ENCODE measurements around the gene MEAF6.
"Not testable (repeated sequence)": the region's sequence is repeated elsewhere in the genome, so short reads cannot be mapped to it uniquely, and the experiment has no call there.

MEAF6 gene

DNA sequence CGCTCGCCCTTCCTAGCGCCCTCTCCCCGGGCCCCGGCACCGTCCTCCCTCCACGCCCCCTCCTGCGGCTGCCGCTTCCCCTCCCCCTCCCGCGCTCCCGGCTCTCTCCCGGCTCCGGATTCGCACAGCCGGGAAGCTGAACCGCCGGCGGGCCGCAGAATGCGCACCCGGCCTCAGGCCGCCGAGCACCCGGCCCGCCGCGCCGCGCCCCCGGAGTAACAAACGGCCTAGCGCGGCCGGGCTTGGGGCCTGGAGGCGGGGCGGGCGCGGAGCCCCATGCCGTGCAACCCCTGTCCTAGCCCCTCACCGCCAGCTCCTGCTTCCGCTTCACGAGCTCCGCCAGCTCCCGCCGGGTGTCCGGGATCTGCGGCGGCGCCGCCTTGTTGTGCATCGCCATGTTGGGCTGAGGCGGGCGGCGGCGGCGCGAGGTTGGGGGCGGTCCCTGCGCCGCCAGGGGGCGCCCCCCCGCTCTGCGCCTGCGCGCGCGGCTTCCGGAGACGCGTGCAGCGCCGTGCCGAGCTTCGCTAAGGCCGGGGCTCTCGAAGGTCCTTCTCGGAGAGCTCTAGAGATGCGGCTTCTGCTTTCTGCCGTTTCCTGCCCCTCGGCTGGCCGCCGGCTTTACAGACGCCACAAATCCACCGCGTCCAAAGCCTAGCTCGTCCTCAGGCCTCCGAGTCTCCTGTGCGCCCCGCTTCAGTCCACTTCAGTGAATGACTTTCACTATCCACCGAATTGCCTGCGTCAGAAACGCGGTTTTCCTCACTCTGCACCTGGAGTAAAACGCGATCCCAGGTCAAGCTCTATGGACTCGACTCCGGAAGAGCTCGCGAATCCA lies at the start of gene MEAF6:
TSS of gene MEAF6 (minus strand) at position 417 of the 835 bp plus-strand sequence. CDS start at position 397, 20 bp downstream.
- Mint-ChIP-seq H3K27me3 (no peaks in the 10 kb centered on the region), H3K9me3 (no peaks in the 10 kb centered on the region)

DNA sequence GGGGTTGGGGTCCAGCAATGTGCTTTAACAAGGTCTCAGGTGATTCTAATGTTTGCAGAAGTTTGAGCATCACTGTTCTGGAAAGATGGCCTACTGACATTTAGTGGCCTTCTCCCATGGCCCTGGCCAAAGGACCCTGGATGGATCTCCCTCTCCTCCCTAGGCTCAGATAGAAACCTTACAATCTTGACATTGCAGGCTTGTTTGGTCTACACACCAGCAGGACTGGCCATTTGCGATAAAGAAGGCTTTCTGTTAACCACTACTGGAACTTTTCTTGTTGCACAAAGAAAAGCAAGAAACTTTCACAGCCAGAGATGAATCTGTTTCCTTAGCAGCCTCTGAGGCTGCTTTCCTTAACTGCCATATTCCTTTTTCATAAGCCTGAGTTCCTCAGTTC lies 48.4 kb upstream of the MEAF6 start:
- ATAC-seq (ENCODE audit: low read depth), result no peak
- peaks cover 20% of the 10 kb centered on the region for H3K36me3 Mint-ChIP-seq
- H3K27me3 Mint-ChIP-seq, result peaks cover 2% of the 10 kb centered on the region
- no peaks in the 10 kb centered on the region for H3K9me3 Mint-ChIP-seq
- no peak overlapping the region for H3K4me3 Mint-ChIP-seq
- H3K27ac Mint-ChIP-seq, result no peak overlapping the region
- H3K4me1 Mint-ChIP-seq, result no peaks in the 10 kb centered on the region
- no peak for DNase-seq (ENCODE audit: low spot score in 2 of 2)

More for the DNA sequence above, at the start of gene MEAF6:
- H3K27ac Mint-ChIP-seq, result peak within 1 kb of the TSS; percentile 95
- peak; percentile 84 to 88 for DNase-seq (ENCODE audit: low spot score in 2 of 2)
- peak within 1 kb of the TSS; percentile 96 for H3K4me3 Mint-ChIP-seq
- H3K36me3 Mint-ChIP-seq, result peaks cover 3% of the 10 kb centered on the region
- peak; percentile 95 for ATAC-seq (ENCODE audit: low read depth)
- H3K4me1 Mint-ChIP-seq, result peaks cover 21% of the 10 kb centered on the region

GRCh38 chr1:37561133-37562132 lies 46.9 kb upstream of the MEAF6 start:
- Mint-ChIP-seq H3K27ac (no peak overlapping the region), H3K4me3 (no peak overlapping the region), H3K4me1 (no peaks in the 10 kb centered on the region), H3K36me3 (peaks cover 10% of the 10 kb centered on the region), H3K27me3 (peaks cover 4% of the 10 kb centered on the region), H3K9me3 (no peaks in the 10 kb centered on the region)
- peak; percentile 12 to 17 for DNase-seq (ENCODE audit: low spot score in 2 of 2)
- ATAC-seq (ENCODE audit: low read depth), result no peak

DNA sequence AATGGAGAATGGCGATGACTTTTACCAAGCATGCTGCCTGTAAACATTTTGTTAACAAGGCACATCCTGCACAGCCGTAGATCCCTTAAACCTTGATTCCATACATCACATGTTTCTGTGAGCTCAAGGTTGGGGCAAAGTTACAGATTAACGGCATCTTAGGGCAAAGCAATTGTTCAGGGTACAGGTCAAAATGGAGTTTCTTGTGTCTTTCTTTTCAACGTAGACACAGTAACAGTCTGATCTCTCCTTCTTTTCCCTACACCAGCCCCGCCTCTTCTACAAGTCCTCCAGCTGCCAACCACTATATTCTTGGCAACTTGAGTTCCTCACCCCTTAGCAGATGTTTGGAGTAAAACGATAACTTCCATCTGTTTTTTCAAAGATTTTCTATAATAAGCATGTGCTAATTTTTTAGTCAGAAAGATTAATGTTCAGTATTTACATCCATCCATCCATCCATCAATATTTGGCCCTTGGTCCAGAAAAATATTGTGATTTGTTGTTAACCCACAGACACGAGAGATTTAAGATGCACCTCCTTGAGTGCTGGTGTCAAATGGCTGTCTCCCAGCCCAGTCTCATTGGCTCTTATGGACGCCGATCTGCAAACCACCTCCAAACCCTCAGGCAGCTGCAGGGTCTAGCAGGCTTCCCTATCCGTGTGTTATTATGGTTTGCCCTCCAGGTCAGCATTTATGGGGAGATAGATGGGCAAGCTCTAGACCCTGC lies 46.0 kb upstream of the MEAF6 start:
- Mint-ChIP-seq H3K27ac (no peak overlapping the region), H3K36me3 (peaks cover 5% of the 10 kb centered on the region), H3K27me3 (peaks cover 4% of the 10 kb centered on the region), H3K4me1 (no peaks in the 10 kb centered on the region), H3K4me3 (no peak overlapping the region), H3K9me3 (no peaks in the 10 kb centered on the region)
- ATAC-seq (ENCODE audit: low read depth) (no peak), DNase-seq (ENCODE audit: low spot score in 2 of 2) (no peak)

GRCh38 chr1:37559957-37560379 lies 45.4 kb upstream of the MEAF6 start:
- H3K4me1 Mint-ChIP-seq; H3K4me3 Mint-ChIP-seq; DNase-seq (ENCODE audit: low spot score in 2 of 2); H3K36me3 Mint-ChIP-seq; H3K27ac Mint-ChIP-seq; H3K9me3 Mint-ChIP-seq; ATAC-seq (ENCODE audit: low read depth); H3K27me3 Mint-ChIP-seq: not testable (repeated sequence)

DNA sequence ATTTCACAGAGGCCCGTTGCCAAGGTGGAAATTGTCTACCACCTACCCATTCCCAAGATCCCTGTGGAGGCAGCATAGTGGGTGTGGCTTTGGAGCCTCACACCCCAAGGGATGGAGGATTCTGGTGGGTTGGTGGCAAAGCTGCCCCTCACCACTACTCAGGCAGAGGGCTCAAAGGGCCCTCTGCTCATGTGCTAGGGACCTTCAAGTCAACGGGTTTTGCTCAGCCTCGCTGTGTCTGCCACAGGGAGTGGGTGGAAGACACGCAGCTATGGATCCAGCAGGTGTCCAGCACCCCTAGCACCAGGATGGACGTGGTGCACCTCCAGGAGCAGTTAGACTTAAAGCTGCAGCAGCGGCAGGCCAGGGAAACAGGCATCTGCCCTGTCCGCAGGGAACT lies 44.5 kb upstream of the MEAF6 start:
- H3K4me1 Mint-ChIP-seq, result peaks cover 2% of the 10 kb centered on the region
- DNase-seq (ENCODE audit: low spot score in 2 of 2) (no peak), ATAC-seq (ENCODE audit: low read depth) (no peak)
- H3K27ac Mint-ChIP-seq, result no peak overlapping the region
- peaks cover 4% of the 10 kb centered on the region for H3K27me3 Mint-ChIP-seq
- H3K9me3 Mint-ChIP-seq, result no peaks in the 10 kb centered on the region
- peaks cover 2% of the 10 kb centered on the region for H3K36me3 Mint-ChIP-seq
- H3K4me3 Mint-ChIP-seq, result no peak overlapping the region

- peaks cover 3% of the 10 kb centered on the region for H3K36me3 Mint-ChIP-seq
- no peak for ATAC-seq (ENCODE audit: low read depth)
- no peak overlapping the region for H3K4me3 Mint-ChIP-seq
Observed at GRCh38 chr1:37558411-37558810, 43.8 kb upstream of the MEAF6 start.

DNA sequence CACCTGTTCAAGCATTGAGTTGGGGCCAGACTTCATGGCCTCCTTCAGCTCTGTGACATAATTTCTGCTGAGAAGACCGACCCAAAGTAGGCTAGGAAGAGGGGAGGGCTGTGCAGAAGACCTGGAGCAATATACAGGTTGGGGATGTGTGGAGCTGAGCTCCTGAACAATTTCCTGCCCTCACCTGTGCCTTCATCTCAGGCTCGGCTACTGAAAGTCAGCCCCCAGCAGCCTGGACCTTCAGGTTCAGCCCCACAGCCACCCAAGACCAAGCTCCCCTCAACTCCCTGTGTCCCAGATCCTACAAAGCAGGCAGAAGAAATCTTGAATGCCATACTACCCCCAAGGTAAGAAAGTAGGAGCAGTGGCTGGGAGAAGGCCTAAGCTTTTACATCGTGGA lies 42.8 kb upstream of the MEAF6 start:
- ATAC-seq (ENCODE audit: low read depth), result no peak
- H3K36me3 Mint-ChIP-seq, result peaks cover 8% of the 10 kb centered on the region
- peaks cover 13% of the 10 kb centered on the region for H3K4me1 Mint-ChIP-seq
- peaks cover 4% of the 10 kb centered on the region for H3K27me3 Mint-ChIP-seq
- no peak for DNase-seq (ENCODE audit: low spot score in 2 of 2)
- no peak overlapping the region for H3K4me3 Mint-ChIP-seq
- H3K9me3 Mint-ChIP-seq, result no peaks in the 10 kb centered on the region
- no peak overlapping the region for H3K27ac Mint-ChIP-seq

More at GRCh38 chr1:37558411-37558810, 43.8 kb upstream of the MEAF6 start:
- Mint-ChIP-seq H3K9me3 (no peaks in the 10 kb centered on the region), H3K27ac (no peak overlapping the region), H3K27me3 (peaks cover 4% of the 10 kb centered on the region), H3K4me1 (peaks cover 4% of the 10 kb centered on the region)
- no peak for DNase-seq (ENCODE audit: low spot score in 2 of 2)

GRCh38 chr1:37556712-37557196 lies 42.2 kb upstream of the MEAF6 start, which contains the start of gene DNALI1:
Gene DNALI1 (plus strand): TSS chr1:37556940. CDS start chr1:37556995, 55 bp downstream.
- Mint-ChIP-seq H3K27me3 (peaks cover 4% of the 10 kb centered on the region), H3K4me1 (peaks cover 16% of the 10 kb centered on the region), H3K36me3 (peaks cover 10% of the 10 kb centered on the region), H3K4me3 (no peak within 1 kb of the TSS), H3K9me3 (no peaks in the 10 kb centered on the region), H3K27ac (no peak within 1 kb of the TSS)
- DNase-seq (ENCODE audit: low spot score in 2 of 2), result peak in 1 of 2 donors; percentile 9
- no peak for ATAC-seq (ENCODE audit: low read depth)

DNA sequence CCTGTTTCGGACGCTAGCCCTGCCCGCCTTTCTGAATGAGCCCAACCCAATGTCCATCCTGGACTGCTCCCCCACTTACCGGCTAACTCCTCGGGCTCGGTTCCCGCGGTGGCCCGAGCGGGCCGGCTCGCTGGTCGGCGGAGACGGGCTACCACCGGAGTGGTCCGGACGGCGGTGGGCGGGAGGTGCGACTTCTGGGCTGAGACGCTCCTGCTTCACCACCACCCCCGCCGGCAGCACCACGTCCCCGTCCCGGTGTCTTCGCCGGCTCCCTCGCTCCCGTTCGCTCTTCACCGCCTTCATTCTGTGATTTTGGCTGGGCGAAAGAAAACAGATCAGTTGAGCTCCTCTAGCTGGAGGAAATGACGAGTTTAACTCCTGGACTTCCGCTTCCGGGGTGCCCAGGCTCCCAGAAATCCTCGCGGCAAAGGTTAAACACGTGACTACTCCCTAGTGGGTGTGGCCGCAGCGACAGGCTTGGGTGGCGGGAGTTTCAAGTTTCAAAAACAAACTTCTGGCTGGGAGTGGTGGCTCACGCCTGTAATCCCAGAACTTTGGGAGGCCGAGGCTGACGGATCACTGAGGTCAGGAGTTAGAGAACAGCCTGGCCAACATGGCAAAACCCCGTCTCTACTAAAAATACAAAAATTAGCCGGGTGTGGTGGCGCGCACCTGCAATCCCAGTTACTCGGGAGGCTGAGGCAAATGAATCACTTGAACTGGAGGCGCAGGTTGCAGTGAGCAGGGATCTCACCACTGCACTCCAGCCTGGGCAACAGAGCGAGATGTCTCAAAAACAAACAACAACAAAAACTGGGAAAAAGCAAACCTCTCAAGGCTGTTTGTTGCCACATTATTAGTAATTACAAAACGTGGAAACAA lies 39.6 kb upstream of the MEAF6 start, which contains the start of gene SNIP1:
TSS of gene SNIP1 (minus strand) at position 367 of the 882 bp plus-strand sequence. CDS start at position 303, 64 bp downstream.
- Mint-ChIP-seq H3K4me3 (peak within 1 kb of the TSS; percentile 99), H3K9me3 (no peaks in the 10 kb centered on the region), H3K4me1 (peaks cover 18% of the 10 kb centered on the region), H3K27me3 (peaks cover 4% of the 10 kb centered on the region), H3K27ac (peak within 1 kb of the TSS; percentile 99), H3K36me3 (peaks cover 18% of the 10 kb centered on the region)
- ATAC-seq (ENCODE audit: low read depth) (peak; percentile 100), DNase-seq (ENCODE audit: low spot score in 2 of 2) (peak; percentile 83 to 88)

DNA sequence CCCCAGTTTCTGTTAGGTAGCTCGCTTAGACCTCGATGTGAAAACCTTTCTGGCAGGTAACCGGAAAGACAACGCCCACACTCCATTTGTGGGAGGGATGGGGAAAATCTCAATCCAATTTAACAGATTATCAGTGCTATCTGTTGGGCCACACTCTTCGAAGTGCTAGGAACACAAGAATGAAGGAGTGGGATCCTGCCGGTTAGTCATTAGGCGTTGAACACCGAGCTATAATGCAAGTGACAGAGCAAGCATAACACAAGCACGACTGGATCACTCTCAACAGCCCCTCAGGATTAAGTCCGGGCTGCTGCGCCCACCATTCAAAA lies 39.0 kb upstream of the MEAF6 start:
- Mint-ChIP-seq H3K36me3 (peaks cover 21% of the 10 kb centered on the region), H3K27ac (peak overlapping the region; percentile 99), H3K4me3 (peak overlapping the region; percentile 99), H3K27me3 (peaks cover 4% of the 10 kb centered on the region), H3K9me3 (no peaks in the 10 kb centered on the region), H3K4me1 (peaks cover 20% of the 10 kb centered on the region)
- peak; percentile 3 for ATAC-seq (ENCODE audit: low read depth)
- DNase-seq (ENCODE audit: low spot score in 2 of 2), result no peak

DNA sequence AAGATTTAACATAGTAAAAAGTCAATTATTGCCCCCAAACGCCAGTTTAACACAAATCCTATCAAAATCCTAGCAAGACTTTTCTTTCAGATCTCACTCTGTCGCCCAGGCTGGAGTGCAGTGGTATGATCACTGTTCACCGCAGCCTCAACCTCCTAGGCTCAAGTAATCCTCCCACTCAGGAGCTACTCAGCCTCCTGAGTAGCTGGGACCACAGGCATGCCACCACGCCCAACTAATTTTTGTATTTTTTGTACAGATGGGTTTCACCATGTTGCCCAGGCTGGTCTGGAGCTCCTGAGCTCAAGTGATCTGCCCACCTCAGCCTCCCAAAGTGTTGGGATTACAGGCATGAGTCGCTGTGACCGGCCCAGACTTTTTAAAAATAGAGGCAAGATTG lies 34.8 kb upstream of the MEAF6 start:
- Mint-ChIP-seq H3K4me1 (peaks cover 23% of the 10 kb centered on the region), H3K27ac (peak overlapping the region; percentile 55)

More for the DNA sequence above, 34.8 kb upstream of the MEAF6 start:
- Mint-ChIP-seq H3K9me3 (no peaks in the 10 kb centered on the region), H3K27me3 (no peaks in the 10 kb centered on the region), H3K4me3 (no peak overlapping the region), H3K36me3 (peaks cover 33% of the 10 kb centered on the region)
- ATAC-seq (ENCODE audit: low read depth) (no peak), DNase-seq (ENCODE audit: low spot score in 2 of 2) (no peak)

All from memory B cell (primary cell).